Stomach smooth muscle (tissue), 2 donors: ENCODE results near the gene RBP2.

Source experiments
- H3K27ac ChIP-seq: one replicate; pipeline ENCODE4 v1.7.0; 2013; ENCODE audit warnings: mild to moderate bottlenecking, low read length, inconsistent platforms
- H3K27me3 ChIP-seq, 2 donors: one replicate each; pipeline ENCODE4 v1.7.0; 2013; ENCODE audit warnings: low read length in 2 of 2; ENCODE audit not compliant: insufficient read depth in 2 of 2, control insufficient read depth in 1 of 2
- H3K36me3 ChIP-seq, 2 donors: one replicate each; pipeline ENCODE4 v1.7.0; 2013; ENCODE audit warnings: low read length in 2 of 2; ENCODE audit not compliant: control insufficient read depth in 2 of 2, insufficient read depth in 2 of 2
- H3K4me1 ChIP-seq: one replicate; pipeline ENCODE4 v1.7.0; 2013; ENCODE audit warnings: low read length; ENCODE audit not compliant: control insufficient read depth, insufficient read depth
- H3K4me3 ChIP-seq, 2 donors: one replicate each; pipeline ENCODE4 v1.7.0; 2013; ENCODE audit warnings: low read length in 2 of 2
- H3K9ac ChIP-seq, 2 donors: one replicate each; pipeline ENCODE4 v1.7.0; 2013; ENCODE audit warnings: low read length in 2 of 2, mild to moderate bottlenecking in 1 of 2
- H3K9me3 ChIP-seq, 2 donors: one replicate each; pipeline ENCODE4 v1.7.0; 2013; ENCODE audit warnings: low read length in 2 of 2; ENCODE audit not compliant: control insufficient read depth in 2 of 2
- donor health status: healthy.
- donor health status: Pancreatic carcinoma.

The RBP2 gene

GRCh38 chr3:139481116-139481515 is 4.8 kb upstream of the RBP2 start:
- Histone ChIP-seq H3K27me3 (no peaks in the 10 kb centered on the region), H3K36me3 (no peaks in the 10 kb centered on the region), H3K27ac (no peak overlapping the region), H3K4me1 (no peaks in the 10 kb centered on the region), H3K9me3 (no peaks in the 10 kb centered on the region), H3K4me3 (no peak overlapping the region), H3K9ac (no peak overlapping the region)

GRCh38 chr3:139480585-139480984 is 4.3 kb upstream of the RBP2 start:
- Histone ChIP-seq H3K27me3 (no peaks in the 10 kb centered on the region), H3K4me1 (no peaks in the 10 kb centered on the region), H3K9me3 (no peaks in the 10 kb centered on the region), H3K36me3 (no peaks in the 10 kb centered on the region), H3K27ac (no peak overlapping the region), H3K4me3 (no peak overlapping the region), H3K9ac (no peak overlapping the region)

GRCh38 chr3:139477710-139478640 is 1.7 kb upstream of the RBP2 start:
- Histone ChIP-seq H3K9me3 (no peaks in the 10 kb centered on the region), H3K27ac (no peak overlapping the region), H3K9ac (no peak overlapping the region), H3K4me1 (no peaks in the 10 kb centered on the region), H3K27me3 (no peaks in the 10 kb centered on the region), H3K36me3 (no peaks in the 10 kb centered on the region), H3K4me3 (no peak overlapping the region)

- no peaks in the 10 kb centered on the region for H3K27me3 ChIP-seq
- H3K9ac ChIP-seq, result no peak overlapping the region
- H3K27ac ChIP-seq, result no peak overlapping the region
- no peaks in the 10 kb centered on the region for H3K9me3 ChIP-seq
- H3K4me3 ChIP-seq, result no peak overlapping the region
- H3K4me1 ChIP-seq, result no peaks in the 10 kb centered on the region
- no peaks in the 10 kb centered on the region for H3K36me3 ChIP-seq
Observed at GRCh38 chr3:139473155-139473771, 3.1 kb downstream of the RBP2 start.

- Histone ChIP-seq H3K4me1 (no peaks in the 10 kb centered on the region), H3K36me3 (no peaks in the 10 kb centered on the region), H3K9ac (no peak overlapping the region), H3K27me3 (no peaks in the 10 kb centered on the region), H3K27ac (no peak overlapping the region), H3K4me3 (no peak overlapping the region), H3K9me3 (no peaks in the 10 kb centered on the region)
Observed at GRCh38 chr3:139472380-139473010, 3.8 kb downstream of the RBP2 start.

- Histone ChIP-seq H3K4me3 (no peak overlapping the region), H3K27me3 (no peaks in the 10 kb centered on the region), H3K36me3 (no peaks in the 10 kb centered on the region), H3K27ac (no peak overlapping the region), H3K9ac (no peak overlapping the region), H3K9me3 (no peaks in the 10 kb centered on the region), H3K4me1 (no peaks in the 10 kb centered on the region)
Observed at GRCh38 chr3:139470199-139470598, 6.1 kb downstream of the RBP2 start.

- Histone ChIP-seq H3K4me1 (no peaks in the 10 kb centered on the region), H3K27ac (no peak overlapping the region), H3K4me3 (no peak overlapping the region), H3K36me3 (no peaks in the 10 kb centered on the region), H3K9ac (no peak overlapping the region), H3K27me3 (no peaks in the 10 kb centered on the region), H3K9me3 (no peaks in the 10 kb centered on the region)
Observed at GRCh38 chr3:139468399-139468798, 7.9 kb downstream of the RBP2 start.

- Histone ChIP-seq H3K4me3 (no peak overlapping the region), H3K4me1 (no peaks in the 10 kb centered on the region), H3K27ac (no peak overlapping the region), H3K9me3 (no peaks in the 10 kb centered on the region), H3K27me3 (no peaks in the 10 kb centered on the region), H3K36me3 (no peaks in the 10 kb centered on the region), H3K9ac (no peak overlapping the region)
Observed at GRCh38 chr3:139466360-139466759, 10.0 kb downstream of the RBP2 start.

- Histone ChIP-seq H3K4me1 (no peaks in the 10 kb centered on the region), H3K36me3 (no peaks in the 10 kb centered on the region), H3K4me3 (no peak overlapping the region), H3K27ac (no peak overlapping the region), H3K27me3 (no peaks in the 10 kb centered on the region), H3K9ac (no peak overlapping the region), H3K9me3 (no peaks in the 10 kb centered on the region)
Observed at GRCh38 chr3:139465636-139466035, 10.7 kb downstream of the RBP2 start.

- Histone ChIP-seq H3K4me3 (no peak overlapping the region), H3K4me1 (no peaks in the 10 kb centered on the region), H3K27me3 (no peaks in the 10 kb centered on the region), H3K9ac (no peak overlapping the region), H3K36me3 (no peaks in the 10 kb centered on the region), H3K9me3 (no peaks in the 10 kb centered on the region), H3K27ac (no peak overlapping the region)
Observed at GRCh38 chr3:139463466-139463865, 12.8 kb downstream of the RBP2 start.
